Skin epidermis (tissue), 12 donors: Measurements from ENCODE around the gene SLC12A8.

ENCODE experiments used
- H3K27ac ChIP-seq, 21 experiments: fragments of 200-600 bp; sonication (generic) in 11 of 21; one replicate each; pipeline ENCODE4 v1.5.0; 2020; ENCODE audit warnings: mild to moderate bottlenecking in 3 of 21, inconsistent platforms in 2 of 21, moderate library complexity in 2 of 21
- H3K4me3 ChIP-seq, 7 experiments: fragments of 200-600 bp; sonication (generic) in 2 of 7; one replicate each; pipeline ENCODE4 v1.5.0; 2020; ENCODE audit warnings: inconsistent platforms in 2 of 7, mild to moderate bottlenecking in 2 of 7, moderate library complexity in 1 of 7

SLC12A8 gene, protein sequence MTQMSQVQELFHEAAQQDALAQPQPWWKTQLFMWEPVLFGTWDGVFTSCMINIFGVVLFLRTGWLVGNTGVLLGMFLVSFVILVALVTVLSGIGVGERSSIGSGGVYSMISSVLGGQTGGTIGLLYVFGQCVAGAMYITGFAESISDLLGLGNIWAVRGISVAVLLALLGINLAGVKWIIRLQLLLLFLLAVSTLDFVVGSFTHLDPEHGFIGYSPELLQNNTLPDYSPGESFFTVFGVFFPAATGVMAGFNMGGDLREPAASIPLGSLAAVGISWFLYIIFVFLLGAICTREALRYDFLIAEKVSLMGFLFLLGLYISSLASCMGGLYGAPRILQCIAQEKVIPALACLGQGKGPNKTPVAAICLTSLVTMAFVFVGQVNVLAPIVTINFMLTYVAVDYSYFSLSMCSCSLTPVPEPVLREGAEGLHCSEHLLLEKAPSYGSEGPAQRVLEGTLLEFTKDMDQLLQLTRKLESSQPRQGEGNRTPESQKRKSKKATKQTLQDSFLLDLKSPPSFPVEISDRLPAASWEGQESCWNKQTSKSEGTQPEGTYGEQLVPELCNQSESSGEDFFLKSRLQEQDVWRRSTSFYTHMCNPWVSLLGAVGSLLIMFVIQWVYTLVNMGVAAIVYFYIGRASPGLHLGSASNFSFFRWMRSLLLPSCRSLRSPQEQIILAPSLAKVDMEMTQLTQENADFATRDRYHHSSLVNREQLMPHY

DNA sequence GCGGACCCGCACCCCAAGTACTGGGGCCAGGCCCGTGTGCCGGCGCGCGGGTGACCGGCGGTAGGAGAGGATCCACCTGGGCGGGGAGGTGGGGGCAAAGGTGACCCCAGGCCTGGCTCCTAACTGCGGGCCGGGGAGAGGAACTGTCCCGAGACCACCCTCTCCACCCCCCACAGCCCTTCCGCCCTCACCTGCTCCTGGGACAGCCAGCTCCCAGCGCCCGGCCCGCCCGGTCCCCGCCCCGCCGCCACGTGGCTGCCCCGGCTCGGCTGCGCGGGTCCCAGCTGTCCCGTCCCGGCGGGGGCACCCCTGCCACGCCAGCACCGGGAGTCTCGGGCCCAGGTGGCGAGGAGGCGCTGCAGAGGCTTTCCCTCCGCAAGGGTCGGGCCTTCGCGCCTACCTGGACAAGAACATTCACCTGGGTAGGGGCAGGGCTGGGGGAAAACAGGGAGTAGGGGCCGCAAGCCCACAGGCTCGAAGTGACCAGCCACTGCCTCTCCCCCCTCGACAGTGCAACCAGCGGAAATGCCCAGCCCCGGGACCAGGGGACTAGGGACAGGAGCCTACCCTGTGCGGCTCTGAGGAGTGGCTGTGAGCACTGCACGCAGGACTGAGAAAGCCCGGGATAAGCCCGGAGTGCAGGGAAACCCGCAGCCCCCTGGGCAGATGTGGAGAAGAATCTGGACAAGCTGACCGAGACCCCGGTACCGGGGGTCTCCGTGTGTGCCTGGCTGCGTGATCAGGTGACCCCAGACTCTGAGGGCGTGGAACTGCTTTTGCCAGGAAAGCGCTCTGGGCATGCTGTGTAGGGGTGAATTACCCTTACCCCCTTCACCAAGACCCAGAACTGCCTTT is at the start of gene SLC12A8:
TSS of gene SLC12A8 (minus strand) at position 240 of the 855 bp plus-strand sequence. CDS start 1,399 bp downstream, outside the sequence.
- Histone ChIP-seq H3K27ac (peak within 1 kb of the TSS in 15 of 21 experiments; percentile 8 to 80 (median 61)), H3K4me3 (peak within 1 kb of the TSS; percentile 27 to 62 (median 42))

DNA sequence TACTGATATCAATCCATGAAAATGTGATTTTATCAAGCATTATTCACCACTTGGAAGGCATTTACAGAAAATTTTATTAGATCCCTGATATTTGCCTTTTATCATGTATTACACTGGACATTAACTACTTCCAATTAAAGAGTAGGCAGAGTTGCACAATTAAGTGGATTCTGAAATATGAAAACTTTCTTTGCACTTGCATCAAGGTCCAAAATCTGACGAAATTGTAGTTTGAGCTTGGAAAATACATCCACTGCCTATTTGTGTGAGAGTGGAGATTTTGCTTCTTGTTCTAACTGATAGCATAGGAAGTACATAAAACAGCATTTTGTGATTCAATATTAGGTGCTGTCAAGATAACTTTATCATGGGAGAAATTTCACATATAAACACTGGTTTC is 49.6 kb upstream of the SLC12A8 start:
- H3K4me3 ChIP-seq, result no peak overlapping the region

DNA sequence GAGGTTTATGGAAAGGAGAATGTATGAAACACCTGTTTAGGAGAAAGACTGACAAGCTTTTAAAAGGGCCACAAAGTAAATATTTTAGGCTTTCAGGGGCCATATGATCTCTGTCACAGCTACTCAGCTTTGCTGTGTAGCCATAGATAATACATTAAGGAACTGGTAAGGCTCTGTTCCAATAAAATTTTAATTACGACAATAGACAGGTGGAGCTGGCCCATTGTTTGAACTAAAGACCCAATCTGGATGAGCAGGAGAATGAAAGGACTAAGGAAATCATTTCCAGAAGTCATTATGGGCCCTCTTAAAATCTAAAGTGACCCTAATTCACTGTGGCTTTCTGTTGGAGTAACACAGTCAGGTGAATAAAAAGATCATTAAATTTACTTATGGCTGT is 48.5 kb upstream of the SLC12A8 start:
- Histone ChIP-seq H3K27ac (no peak overlapping the region), H3K4me3 (no peak overlapping the region)

More for the DNA sequence above, 49.6 kb upstream of the SLC12A8 start:
- H3K27ac ChIP-seq, result no peak overlapping the region

DNA sequence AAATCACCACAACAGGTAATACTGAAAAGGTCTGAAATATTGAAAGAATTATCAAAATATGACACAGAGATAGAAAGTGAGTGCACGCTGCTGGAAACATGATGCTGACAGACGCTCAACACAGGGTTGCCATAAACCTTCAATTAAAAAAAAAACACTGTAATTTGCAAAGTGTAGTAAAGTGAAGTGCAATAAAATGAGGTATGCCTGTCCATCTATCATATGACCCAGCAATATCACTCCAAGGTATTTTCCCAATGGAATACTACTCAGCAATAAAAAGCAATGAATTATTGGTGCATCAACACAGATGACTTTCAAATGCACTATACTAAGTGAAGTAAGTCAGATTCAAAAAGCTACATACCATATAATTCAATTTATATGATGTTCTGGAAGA is 47.6 kb upstream of the SLC12A8 start:
- no peak overlapping the region for H3K4me3 ChIP-seq
- no peak overlapping the region for H3K27ac ChIP-seq

DNA sequence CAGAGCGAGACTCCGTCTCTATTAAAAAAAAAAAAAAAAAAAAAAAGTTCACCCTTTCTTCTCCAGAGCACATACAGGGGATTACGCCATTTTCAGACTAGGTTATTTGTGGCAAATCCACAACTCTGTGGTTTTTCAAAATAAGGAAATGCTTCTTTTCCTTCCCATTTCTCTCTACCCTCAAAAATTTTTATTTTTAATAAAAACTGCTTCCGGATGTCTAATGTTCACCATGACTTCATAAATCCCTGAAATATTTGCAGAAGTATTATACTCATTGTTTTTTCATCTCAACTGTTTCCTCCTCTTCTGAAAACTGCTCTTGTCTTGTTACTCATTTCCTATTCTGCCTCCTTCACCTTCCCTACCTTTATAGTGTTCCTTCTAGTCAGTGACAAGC is 45.0 kb upstream of the SLC12A8 start:
- H3K4me3 ChIP-seq, result no peak overlapping the region

DNA sequence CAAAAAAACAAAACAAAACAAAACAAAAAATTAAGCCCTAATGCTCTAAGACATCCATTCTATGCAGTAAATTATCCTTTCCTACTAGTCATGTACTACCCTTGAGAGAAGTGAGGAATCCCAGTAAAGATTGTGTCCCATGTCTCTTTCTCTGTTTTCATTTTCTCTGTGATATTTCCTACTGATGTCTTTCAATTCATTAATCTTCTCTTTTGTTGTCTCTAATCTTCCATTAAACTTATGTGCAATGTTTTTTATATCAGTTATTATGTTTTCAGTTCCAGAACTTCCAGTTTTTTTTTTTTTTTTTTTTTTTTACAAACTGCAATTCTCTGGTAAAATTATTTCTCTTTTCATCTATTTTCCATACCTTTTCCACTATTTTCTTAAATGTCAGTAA is 44.1 kb upstream of the SLC12A8 start:
- Histone ChIP-seq H3K4me3 (no peak overlapping the region), H3K27ac (no peak overlapping the region)

More for the DNA sequence above, 45.0 kb upstream of the SLC12A8 start:
- H3K27ac ChIP-seq, result no peak overlapping the region

DNA sequence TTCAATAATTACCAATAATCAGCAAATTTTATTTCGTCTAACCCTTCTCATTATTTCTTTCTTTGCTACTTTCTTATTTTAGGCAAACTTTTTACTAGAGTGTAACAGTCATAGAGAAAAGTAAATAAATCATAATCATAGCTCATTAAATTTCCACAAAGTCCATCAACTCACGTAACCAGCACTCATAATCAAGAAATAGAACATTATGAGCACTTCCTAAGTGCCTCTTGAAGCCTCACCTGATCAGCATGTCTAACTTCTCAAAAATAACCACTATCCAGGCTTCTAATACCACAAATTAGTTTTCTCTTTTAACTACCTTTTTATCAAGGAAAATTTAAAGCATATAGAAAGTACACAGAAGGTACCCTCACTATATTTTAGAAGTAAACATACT is 38.4 kb upstream of the SLC12A8 start:
- no peak overlapping the region for H3K27ac ChIP-seq
- H3K4me3 ChIP-seq, result no peak overlapping the region

DNA sequence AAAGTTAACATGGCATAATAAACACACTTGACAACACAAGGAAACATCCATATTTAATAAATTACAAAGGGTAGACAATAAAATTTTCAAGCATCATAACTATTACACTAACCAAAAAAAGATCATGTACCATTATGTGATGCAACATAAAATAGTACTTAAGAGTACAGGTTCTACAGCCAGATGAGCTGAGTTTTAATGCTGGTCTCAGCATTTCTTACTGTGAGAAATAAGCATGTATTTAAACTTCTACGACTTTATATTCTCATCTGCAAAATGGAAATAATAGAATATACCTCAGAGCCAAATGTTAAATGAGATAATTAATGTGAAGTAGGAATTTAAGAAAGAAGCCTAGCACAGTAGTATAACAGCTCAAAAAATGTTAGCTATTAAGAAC is 33.7 kb upstream of the SLC12A8 start:
- no peak overlapping the region for H3K4me3 ChIP-seq

DNA sequence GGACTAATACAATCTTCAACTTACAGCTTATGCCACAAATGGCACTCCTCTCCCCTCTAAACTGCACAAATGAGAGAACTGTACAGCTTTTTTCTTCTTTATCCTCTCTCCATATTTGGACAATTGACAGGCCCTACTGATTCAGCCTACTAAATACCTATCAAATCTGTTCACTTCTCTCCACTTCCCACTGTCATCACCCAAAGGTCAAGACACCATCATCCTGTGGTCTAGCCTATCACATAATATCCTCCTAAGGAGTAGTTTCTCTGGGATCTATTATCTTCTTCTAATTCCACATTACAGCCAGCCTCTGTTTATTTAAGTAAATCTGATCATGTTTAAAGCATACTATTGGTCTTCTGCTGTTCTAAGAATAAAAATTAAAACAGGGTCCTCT is 33.0 kb upstream of the SLC12A8 start:
- H3K27ac ChIP-seq, result no peak overlapping the region
- no peak overlapping the region for H3K4me3 ChIP-seq

More for the DNA sequence above, 33.7 kb upstream of the SLC12A8 start:
- no peak overlapping the region for H3K27ac ChIP-seq

DNA sequence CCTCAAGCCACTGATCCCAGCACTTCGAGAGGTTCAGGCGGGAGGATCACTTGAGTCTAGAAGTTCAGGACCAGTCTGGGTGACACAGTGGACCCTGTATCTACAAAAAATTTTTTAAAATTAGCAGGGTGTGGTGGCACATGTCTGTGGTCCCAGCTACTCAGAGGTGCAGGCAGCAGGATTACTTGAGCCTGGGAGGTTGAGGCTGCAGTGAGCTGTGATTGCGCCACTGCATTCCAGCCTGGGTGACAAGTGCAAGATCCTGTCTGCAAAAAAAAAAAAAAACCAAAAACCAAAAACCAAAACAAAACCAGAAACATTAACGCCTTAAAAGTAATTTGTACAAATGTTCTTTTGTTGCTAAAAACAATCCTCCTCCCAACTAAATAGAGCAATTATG is 27.9 kb upstream of the SLC12A8 start:
- H3K27ac ChIP-seq, result no peak overlapping the region
- no peak overlapping the region for H3K4me3 ChIP-seq

DNA sequence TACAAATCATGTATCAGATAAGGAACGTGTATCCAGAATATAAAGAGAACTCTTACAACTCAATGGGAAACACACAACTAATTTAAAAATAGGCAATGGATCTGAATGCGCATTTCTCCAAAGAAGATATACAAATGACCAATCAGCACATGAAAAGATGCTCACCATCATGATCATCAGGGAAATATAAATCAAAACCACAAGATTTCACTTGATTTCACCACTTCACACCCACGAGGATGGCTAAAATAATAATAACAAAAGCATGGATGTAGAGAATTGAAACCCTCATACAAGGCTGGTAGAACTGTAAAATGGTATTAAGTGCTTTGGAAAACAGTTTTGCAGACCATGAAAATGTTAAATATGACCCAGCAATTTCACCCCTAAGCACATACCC is 26.7 kb upstream of the SLC12A8 start:
- no peak overlapping the region for H3K27ac ChIP-seq
- no peak overlapping the region for H3K4me3 ChIP-seq

DNA sequence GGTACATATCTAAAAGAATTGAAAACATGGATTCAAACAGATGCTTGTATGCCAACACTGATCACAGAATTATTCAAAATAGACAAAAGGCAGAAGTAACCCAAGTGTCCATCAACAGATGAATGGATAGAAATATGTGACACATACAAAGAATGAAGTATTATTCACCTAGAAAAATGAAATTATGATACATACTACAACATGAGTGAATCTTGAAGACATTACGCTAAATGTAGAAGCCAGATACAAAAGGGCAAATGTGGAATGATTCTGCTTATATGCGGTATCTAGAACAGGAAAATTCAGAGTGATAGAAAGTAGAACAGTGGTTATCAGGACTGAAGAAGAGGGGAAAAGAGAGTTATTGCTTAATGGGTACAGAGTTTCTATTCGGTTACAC is 26.2 kb upstream of the SLC12A8 start:
- Histone ChIP-seq H3K27ac (no peak overlapping the region), H3K4me3 (no peak overlapping the region)

DNA sequence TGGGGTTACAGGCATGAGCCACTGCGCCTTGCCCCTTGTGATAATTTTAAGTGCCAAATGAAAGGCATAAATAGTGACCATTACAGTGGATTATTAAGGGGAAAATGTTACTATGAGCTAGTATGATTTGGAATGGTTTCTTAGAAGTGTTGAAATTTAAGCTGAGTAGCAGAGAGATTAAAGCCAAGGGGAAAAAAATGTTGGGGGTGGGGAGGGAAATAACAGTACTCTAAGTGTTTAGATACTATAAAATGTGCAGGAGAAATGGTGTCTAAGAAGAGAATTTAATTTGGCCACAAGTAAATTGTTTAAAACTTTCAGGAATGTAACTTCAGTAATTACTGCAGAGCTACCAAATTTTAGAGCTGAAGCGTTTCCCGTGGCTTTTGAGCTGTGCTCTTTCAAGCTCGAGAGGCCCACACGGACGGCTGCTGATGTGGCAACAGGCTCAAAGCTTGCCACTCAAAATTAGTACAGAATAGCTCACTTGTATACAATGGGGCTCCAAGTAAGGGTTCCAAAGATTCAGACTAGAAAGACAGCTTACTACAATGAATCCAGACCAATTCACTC is 23.9 kb upstream of the SLC12A8 start:
- no peak overlapping the region for H3K4me3 ChIP-seq
- no peak overlapping the region for H3K27ac ChIP-seq

DNA sequence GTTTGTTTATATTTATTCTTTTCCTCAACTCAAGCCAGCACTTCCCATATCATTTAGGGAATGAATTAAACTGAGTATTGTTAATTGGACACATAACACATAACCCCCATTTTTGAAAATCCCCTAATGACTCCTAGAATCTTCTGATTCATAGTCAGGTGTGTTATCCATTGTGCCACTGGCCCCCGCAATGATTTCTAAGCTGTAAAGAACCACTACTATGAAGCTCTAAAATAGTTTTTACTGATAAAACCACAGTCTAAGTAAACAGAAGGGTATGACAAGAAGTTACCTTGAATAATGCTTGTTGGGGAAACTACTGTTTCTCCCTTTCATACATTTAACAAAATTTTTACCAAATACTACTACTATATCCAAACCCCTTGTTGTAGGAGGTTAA is 22.3 kb upstream of the SLC12A8 start:
- H3K4me3 ChIP-seq, result no peak overlapping the region

DNA sequence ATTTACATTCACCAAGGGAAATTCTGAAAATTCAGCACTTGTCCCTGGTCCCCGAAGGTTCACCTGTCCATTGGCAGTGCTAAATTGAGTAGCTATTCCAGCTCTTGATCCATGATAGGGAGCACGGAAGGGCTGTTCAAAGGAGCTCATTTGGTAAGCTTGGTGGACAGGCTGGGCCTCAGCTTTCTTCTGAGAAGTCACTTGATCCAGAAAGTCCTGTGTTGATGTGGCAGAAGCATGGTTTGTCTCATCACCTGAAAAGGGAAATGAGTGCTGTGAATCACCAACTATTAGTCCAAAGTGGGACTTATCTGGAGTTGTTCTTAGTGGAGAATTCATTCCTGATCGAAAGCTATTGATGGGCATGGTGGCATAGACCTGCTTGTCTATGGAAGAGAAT is 19.9 kb upstream of the SLC12A8 start:
- H3K4me3 ChIP-seq, result no peak overlapping the region
- no peak overlapping the region for H3K27ac ChIP-seq

More for the DNA sequence above, 22.3 kb upstream of the SLC12A8 start:
- no peak overlapping the region for H3K27ac ChIP-seq

DNA sequence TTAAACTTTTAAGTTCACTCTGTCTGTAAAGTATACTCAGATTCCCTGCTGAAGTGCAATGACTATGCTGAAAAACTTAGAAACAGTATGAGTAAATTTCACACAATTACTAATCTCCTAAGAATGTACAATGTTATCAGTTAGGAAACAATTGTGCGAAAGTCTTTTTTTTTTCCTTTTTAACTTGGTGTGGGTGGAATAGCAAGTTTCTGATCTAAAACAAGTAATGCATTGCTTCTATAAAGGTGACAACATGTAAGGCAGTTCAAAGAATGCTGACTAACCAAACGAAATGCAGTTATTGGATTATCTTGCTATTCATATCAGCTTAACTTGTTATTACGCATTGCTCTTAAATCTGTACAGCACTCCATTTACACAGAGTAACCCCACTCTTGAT is 19.3 kb upstream of the SLC12A8 start:
- H3K4me3 ChIP-seq, result no peak overlapping the region
- no peak overlapping the region for H3K27ac ChIP-seq

DNA sequence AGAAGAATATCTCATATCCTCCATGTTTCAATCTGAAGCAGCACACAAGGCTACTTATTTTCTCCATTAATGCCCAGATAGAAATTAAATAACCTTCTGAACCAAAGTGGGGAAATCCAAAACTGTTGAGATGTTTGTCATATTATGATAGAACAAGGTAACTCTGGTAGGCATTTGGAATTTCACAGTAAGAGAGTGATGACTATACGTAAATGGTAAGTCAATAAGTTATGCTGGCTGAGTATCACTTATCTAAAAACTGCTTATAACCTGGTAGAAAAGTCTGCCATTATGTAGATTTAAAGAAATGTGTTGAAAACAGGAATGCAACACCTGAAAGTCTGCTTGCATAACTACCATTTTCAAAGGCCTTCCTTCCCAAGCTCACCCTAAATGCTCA is 17.2 kb upstream of the SLC12A8 start:
- no peak overlapping the region for H3K27ac ChIP-seq
- H3K4me3 ChIP-seq, result no peak overlapping the region

DNA sequence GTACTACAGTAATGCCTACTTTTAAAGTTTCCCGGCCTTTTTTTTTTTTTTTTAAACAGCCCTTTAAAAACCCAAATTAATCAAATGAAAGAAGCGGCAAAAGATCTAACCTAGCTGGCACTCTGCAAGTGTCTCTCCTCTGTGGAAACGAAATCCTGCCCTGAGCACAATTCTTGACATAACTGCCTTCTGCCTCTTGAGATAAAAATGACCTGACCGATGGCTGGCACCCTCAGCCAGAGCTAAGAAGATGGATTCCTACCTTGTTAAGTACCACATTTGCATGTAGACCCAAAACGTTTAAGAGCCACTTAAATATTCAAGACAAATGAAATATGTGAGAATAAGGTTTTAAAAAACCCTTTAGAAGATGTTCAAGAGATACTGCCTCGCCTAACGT is 16.6 kb upstream of the SLC12A8 start:
- Histone ChIP-seq H3K27ac (no peak overlapping the region), H3K4me3 (no peak overlapping the region)

DNA sequence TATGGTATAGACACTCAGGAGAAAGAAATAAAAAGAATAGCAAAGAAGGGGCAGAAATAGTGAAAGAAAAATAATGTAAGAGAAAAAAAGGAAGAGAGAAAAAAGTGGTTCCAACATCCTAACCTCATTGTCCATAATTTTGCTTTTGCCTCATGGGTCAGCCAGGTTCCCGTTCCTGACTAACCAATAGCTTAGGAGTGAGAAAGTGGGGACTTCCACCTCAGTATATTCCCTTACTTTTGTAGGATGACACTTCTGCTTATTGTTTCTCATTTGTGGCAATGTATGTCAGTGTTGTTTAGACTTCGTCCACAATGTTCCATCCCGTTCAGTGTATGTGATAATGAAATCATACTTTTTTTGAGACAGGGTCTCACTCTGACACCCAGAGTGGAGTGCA is 9.3 kb upstream of the SLC12A8 start:
- Histone ChIP-seq H3K4me3 (no peak overlapping the region), H3K27ac (no peak overlapping the region)
